ENCODE measurements around the gene BPTF. TPM values are rescaled to one million over a fixed set of nuclear protein-coding genes. Genes with fewer than 3 reads are reported as not detected.

The BPTF gene
- total and polyA plus RNA-seq, 2 of the 13 experiments (the other 11 are each of a cell fraction or from before 2014, with no cell fraction given), result 43.5 to 66.1 TPM

DNA sequence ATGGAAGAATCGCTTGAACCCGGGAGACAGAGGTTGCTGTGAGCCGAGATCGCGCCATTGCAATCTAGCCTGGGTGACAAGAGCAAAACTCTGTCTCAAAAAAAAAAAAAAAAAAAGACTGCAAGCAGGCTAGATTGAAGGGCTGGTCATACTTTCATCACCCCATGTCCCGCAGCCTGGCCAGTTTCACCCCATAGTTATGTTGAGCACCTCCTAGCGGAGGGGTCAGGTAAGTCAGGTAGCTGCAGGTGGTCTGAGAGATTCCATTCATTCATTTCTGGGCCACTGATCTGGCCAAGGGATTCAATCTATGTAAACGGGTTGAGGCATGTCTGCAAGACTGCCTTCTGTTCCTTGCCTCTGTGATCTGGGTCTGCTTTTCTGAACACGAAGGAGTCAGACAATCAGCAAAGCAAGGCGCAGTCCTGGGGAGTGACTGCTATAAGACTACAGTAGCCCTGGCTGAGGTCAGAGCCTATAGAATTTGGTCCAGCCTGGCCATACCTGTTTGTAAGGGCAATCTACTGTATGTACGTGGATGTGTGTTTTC, 23.6 kb upstream of the BPTF start:
- ATAC-seq, result peak; percentile 16; the same call in 1 of the 3 replicates
- CTCF ChIA-PET (ENCODE audit: low intra/inter-chr PET ratio, low total read pairs), result interaction anchor here (3.1 kb wide), 1 partner anchor 24 kb away, joined by 25 read pairs; the partner anchor contains the start of gene BPTF
- no peak for FAIRE-seq
- peaks cover 28% of the 10 kb centered on the region for H3K4me1 ChIP-seq (ENCODE audit: insufficient read depth, low read length)
- peaks cover 3 to 11% of the 10 kb centered on the region in 2 experiments; a peak in 3 of 5 replicates for H3K27me3 ChIP-seq (ENCODE audit: control insufficient read depth in 1 of 2, insufficient read depth in 2 of 2, low read length in 2 of 2)
- H3K79me2 ChIP-seq (ENCODE audit: insufficient read depth, low read length), result no peaks in the 10 kb centered on the region
- no peaks in the 10 kb centered on the region for H3K36me3 ChIP-seq (replicated peaks in 1 of 2; ENCODE audit: control insufficient read depth in 1 of 2, insufficient read depth in 2 of 2, low read length in 2 of 2)
- 61% methylated on average over 11 of the region's 11 CpGs for WGBS (ENCODE audit: low lambda C conversion rate)
- no peak overlapping the region for H3K27ac ChIP-seq (ENCODE audit: extremely low read length, insufficient read depth, low read length)
- no peak overlapping the region for H2AFZ ChIP-seq (ENCODE audit: low read length)
- TF ChIP-seq MAFG (CRISPR knock-in tag; IDR thresholded peaks at IDR 0.05), result no peak
- TF ChIP-seq, protein P1, sequence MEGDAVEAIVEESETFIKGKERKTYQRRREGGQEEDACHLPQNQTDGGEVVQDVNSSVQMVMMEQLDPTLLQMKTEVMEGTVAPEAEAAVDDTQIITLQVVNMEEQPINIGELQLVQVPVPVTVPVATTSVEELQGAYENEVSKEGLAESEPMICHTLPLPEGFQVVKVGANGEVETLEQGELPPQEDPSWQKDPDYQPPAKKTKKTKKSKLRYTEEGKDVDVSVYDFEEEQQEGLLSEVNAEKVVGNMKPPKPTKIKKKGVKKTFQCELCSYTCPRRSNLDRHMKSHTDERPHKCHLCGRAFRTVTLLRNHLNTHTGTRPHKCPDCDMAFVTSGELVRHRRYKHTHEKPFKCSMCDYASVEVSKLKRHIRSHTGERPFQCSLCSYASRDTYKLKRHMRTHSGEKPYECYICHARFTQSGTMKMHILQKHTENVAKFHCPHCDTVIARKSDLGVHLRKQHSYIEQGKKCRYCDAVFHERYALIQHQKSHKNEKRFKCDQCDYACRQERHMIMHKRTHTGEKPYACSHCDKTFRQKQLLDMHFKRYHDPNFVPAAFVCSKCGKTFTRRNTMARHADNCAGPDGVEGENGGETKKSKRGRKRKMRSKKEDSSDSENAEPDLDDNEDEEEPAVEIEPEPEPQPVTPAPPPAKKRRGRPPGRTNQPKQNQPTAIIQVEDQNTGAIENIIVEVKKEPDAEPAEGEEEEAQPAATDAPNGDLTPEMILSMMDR (CRISPR knock-in tag; IDR thresholded peaks at IDR 0.05), result peak; percentile 48
- no peak for TF ChIP-seq ZNF841 (CRISPR knock-in tag; IDR thresholded peaks at IDR 0.05; ENCODE audit: borderline replicate concordance)
- in situ Hi-C loops (cut with HindIII; ENCODE audit: extremely low pct_ligation_motif_present, low pct_unique_long_range_greater_than_20kb) (no loop called here), intact Hi-C loops (cut with micrococcal nuclease; ENCODE audit: unreplicated experiment) (loop anchor here (2.0 kb wide), 1 partner anchor 61 kb away; no protein-coding TSS in a partner anchor)
- H3K9me3 ChIP-seq (ENCODE audit: low read length), result no peaks in the 10 kb centered on the region
- peak; percentile 38 for DNase-seq (ENCODE audit: low spot score)
- H3K4me3 ChIP-seq (replicated peaks in 1 of 3; ENCODE audit: insufficient read depth in 1 of 3, low read depth in 2 of 3, low read length in 3 of 3), result no peak overlapping the region
- no peak overlapping the region for H3K4me2 ChIP-seq (ENCODE audit: low read depth, low read length)
- no peaks in the 10 kb centered on the region for H4K20me1 ChIP-seq (ENCODE audit: insufficient read depth, low read length)
- H3K9ac ChIP-seq (ENCODE audit: insufficient read depth, low read depth, low read length), result no peak overlapping the region
- BruUV-seq (replicated peaks), result no TSS peak
- POLR2A ChIA-PET, result interaction anchor here (0.7 kb wide), 1 partner anchor 158 kb away, joined by 3 read pairs; no protein-coding TSS in a partner anchor

DNA sequence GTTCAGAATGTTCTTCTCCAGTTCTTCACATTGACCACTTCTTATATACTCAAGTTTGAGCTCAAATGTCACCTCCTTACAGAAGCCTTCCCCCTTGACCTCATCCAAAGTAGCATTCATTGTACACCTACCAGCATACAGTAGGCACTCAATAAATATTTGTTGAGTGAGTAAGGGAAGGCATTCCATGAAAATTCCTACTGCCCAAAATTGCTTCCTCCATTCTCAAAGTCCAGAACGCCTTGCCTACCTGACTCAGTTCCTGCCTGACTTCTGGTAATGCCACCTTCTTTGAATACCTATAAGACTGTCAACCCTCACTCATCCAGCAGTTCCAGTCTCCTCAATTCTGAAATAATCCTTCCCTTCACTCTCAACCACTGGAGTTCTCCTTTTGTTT, 14.8 kb upstream of the BPTF start:
- in situ Hi-C loops (cut with HindIII; ENCODE audit: extremely low pct_ligation_motif_present, low pct_unique_long_range_greater_than_20kb) (no loop called here), intact Hi-C loops (cut with micrococcal nuclease; ENCODE audit: unreplicated experiment) (no loop called here)
- no peaks in the 10 kb centered on the region for H3K36me3 ChIP-seq (replicated peaks in 1 of 2; ENCODE audit: control insufficient read depth in 1 of 2, insufficient read depth in 2 of 2, low read length in 2 of 2)
- no peaks in the 10 kb centered on the region for H4K20me1 ChIP-seq (ENCODE audit: insufficient read depth, low read length)
- WGBS (ENCODE audit: low lambda C conversion rate), result 8% methylated on average over 1 of the region's 1 CpG
- no peaks in the 10 kb centered on the region for H3K9me3 ChIP-seq (ENCODE audit: low read length)
- no peaks in the 10 kb centered on the region; a peak in 2 of 5 replicates for H3K27me3 ChIP-seq (ENCODE audit: control insufficient read depth in 1 of 2, insufficient read depth in 2 of 2, low read length in 2 of 2)
- ChIA-PET POLR2A (no interaction called here), CTCF (ENCODE audit: low intra/inter-chr PET ratio, low total read pairs) (no interaction called here)
- H3K79me2 ChIP-seq (ENCODE audit: insufficient read depth, low read length), result no peaks in the 10 kb centered on the region
- no peak for FAIRE-seq
- H3K4me1 ChIP-seq (ENCODE audit: insufficient read depth, low read length), result no peaks in the 10 kb centered on the region
- H3K9ac ChIP-seq (ENCODE audit: insufficient read depth, low read depth, low read length), result no peak overlapping the region
- no peak overlapping the region for H2AFZ ChIP-seq (ENCODE audit: low read length)
- no peak for ATAC-seq
- H3K4me2 ChIP-seq (ENCODE audit: low read depth, low read length), result no peak overlapping the region
- BruUV-seq (replicated peaks), result no TSS peak
- no peak overlapping the region for H3K4me3 ChIP-seq (replicated peaks in 1 of 3; ENCODE audit: insufficient read depth in 1 of 3, low read depth in 2 of 3, low read length in 3 of 3)
- DNase-seq (ENCODE audit: low spot score), result no peak
- H3K27ac ChIP-seq (ENCODE audit: extremely low read length, insufficient read depth, low read length), result no peak overlapping the region
- TF ChIP-seq, protein P2, sequence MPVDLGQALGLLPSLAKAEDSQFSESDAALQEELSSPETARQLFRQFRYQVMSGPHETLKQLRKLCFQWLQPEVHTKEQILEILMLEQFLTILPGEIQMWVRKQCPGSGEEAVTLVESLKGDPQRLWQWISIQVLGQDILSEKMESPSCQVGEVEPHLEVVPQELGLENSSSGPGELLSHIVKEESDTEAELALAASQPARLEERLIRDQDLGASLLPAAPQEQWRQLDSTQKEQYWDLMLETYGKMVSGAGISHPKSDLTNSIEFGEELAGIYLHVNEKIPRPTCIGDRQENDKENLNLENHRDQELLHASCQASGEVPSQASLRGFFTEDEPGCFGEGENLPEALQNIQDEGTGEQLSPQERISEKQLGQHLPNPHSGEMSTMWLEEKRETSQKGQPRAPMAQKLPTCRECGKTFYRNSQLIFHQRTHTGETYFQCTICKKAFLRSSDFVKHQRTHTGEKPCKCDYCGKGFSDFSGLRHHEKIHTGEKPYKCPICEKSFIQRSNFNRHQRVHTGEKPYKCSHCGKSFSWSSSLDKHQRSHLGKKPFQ (CRISPR knock-in tag; IDR thresholded peaks at IDR 0.05; ENCODE audit: insufficient replicate concordance), result no peak
- TF ChIP-seq, protein P3, sequence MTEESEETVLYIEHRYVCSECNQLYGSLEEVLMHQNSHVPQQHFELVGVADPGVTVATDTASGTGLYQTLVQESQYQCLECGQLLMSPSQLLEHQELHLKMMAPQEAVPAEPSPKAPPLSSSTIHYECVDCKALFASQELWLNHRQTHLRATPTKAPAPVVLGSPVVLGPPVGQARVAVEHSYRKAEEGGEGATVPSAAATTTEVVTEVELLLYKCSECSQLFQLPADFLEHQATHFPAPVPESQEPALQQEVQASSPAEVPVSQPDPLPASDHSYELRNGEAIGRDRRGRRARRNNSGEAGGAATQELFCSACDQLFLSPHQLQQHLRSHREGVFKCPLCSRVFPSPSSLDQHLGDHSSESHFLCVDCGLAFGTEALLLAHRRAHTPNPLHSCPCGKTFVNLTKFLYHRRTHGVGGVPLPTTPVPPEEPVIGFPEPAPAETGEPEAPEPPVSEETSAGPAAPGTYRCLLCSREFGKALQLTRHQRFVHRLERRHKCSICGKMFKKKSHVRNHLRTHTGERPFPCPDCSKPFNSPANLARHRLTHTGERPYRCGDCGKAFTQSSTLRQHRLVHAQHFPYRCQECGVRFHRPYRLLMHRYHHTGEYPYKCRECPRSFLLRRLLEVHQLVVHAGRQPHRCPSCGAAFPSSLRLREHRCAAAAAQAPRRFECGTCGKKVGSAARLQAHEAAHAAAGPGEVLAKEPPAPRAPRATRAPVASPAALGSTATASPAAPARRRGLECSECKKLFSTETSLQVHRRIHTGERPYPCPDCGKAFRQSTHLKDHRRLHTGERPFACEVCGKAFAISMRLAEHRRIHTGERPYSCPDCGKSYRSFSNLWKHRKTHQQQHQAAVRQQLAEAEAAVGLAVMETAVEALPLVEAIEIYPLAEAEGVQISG (CRISPR knock-in tag; IDR thresholded peaks at IDR 0.05), result no peak
- TF ChIP-seq RARG (CRISPR knock-in tag; IDR thresholded peaks at IDR 0.05; ENCODE audit: low read depth), result no peak
- 0 out of 2 replicates have a peak, but pooled peaks have one; percentile 66 for TF ChIP-seq ZKSCAN8 (CRISPR knock-in tag; IDR thresholded peaks at IDR 0.05; ENCODE audit: borderline replicate concordance)
- TF ChIP-seq ZNF225 (CRISPR knock-in tag; IDR thresholded peaks at IDR 0.05), result no peak
- TF ChIP-seq MEF2D (CRISPR knock-in tag; IDR thresholded peaks at IDR 0.05), result no peak
- TF ChIP-seq ZNF550 (CRISPR knock-in tag; IDR thresholded peaks at IDR 0.05; ENCODE audit: borderline replicate concordance), result no peak

Data from HepG2 (cell line).